Activated naive CD4-positive, alpha-beta T cell treated with anti-CD3 and anti-CD28 coated beads, Interleukin-2, amount 50 U/mL, for 24 hours (primary cell): ENCODE results near the gene TP53RK.

ENCODE experiments used
- H3K27ac Mint-ChIP-seq: one replicate; pipeline ENCODE4 v1.8.0; 2021; ENCODE audit warnings: mild to moderate bottlenecking, mixed read lengths
- H3K27me3 Mint-ChIP-seq: one replicate; pipeline ENCODE4 v1.8.0; 2021; ENCODE audit warnings: mixed read lengths
- H3K36me3 Mint-ChIP-seq: one replicate; pipeline ENCODE4 v1.8.0; 2021; ENCODE audit warnings: mixed read lengths
- H3K4me1 Mint-ChIP-seq: one replicate; pipeline ENCODE4 v1.8.0; 2021; ENCODE audit warnings: mixed read lengths
- H3K4me3 Mint-ChIP-seq: one replicate; pipeline ENCODE4 v1.8.0; 2021; ENCODE audit warnings: mild to moderate bottlenecking, mixed read lengths
- H3K9me3 Mint-ChIP-seq: one replicate; pipeline ENCODE4 v1.8.0; 2021; ENCODE audit warnings: mixed read lengths

Gene TP53RK

DNA sequence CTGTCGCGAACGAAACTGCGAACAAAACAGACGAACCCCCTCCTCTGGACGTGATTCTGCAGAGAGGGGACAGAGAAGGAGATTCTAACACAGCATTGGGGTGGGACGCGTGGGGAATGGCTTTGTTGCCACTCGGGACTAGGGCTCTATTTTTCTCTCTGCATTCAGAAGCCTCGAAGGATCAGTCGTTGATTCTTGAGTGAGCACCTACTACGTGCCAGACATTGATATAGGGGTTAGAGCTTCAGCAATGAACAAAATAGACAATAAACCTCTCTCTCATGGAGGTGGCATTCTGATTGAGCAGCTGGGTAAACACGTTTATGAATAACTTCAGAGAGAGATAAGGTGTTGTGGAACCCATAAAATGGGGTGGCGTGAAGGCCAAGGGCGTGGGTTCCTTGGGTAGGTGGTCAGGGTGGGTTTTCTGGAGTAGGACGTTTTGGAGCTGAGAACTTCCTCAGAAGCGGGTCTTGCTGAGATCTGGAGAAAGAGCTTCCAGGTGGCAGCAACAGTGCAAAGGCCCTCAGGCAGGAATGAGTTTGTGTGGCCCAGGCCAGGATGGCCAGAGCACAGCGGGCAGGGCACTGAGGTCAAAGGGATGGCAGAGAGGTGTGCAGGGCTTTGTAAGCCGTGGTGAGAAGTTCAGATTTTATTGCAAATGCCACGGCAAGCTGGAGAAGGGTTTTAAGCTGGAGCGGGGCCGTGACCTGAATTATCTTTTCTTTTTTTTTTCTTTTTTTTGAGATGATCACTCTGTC, 21.1 kb upstream of the TP53RK start:
- peaks cover 42% of the 10 kb centered on the region for H3K27me3 Mint-ChIP-seq
- peak overlapping the region; percentile 33 for H3K27ac Mint-ChIP-seq

DNA sequence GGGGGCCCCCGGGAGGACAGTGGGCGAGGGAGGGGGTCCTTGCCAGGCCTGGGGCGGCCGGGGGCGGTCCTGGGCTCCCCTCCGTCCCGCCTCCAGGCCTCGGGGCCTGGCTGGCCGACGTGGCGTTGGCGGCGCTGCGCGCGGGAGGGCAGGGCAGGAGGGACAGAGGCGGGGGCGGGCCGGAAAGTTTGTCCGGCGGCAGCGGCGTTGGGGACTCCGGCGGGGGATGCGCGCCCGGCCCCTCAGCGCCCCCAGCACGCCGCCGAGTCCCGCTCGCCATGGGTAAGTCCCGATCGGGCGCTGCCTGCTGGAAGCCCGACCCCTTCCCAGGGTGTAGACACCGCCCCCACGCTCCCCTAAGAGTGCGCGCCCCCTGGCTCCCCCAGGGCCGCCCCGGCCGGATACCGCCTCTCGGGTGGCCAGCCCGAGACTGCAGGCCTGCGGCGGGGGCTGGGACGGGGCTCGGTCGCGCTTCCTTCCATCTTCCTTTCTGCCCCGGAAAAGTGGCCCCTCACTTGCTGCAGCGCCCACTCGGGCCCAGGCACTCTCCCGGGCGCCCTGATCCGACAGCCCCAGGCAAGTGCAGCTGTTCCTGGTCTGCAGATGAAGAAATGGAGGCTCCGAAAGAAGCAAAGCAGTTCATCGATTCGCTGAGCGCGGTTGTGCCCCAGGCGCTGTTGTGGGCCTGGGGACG, 20.4 kb upstream of the TP53RK start, which contains the start of gene SLC2A10:
TSS of gene SLC2A10 (plus strand) at position 191 of the 694 bp plus-strand sequence. CDS start at position 279, 88 bp downstream.
- H3K36me3 Mint-ChIP-seq: peaks cover 2% of the 10 kb centered on the region
- H3K4me1 Mint-ChIP-seq: peaks cover 11% of the 10 kb centered on the region
- peak within 1 kb of the TSS; percentile 33 for H3K27ac Mint-ChIP-seq
- peak within 1 kb of the TSS; percentile 73 for H3K4me3 Mint-ChIP-seq
- H3K9me3 Mint-ChIP-seq: no peaks in the 10 kb centered on the region
- H3K27me3 Mint-ChIP-seq: peaks cover 39% of the 10 kb centered on the region

More for the DNA sequence above, 21.1 kb upstream of the TP53RK start:
- no peaks in the 10 kb centered on the region for H3K9me3 Mint-ChIP-seq
- peaks cover 11% of the 10 kb centered on the region for H3K4me1 Mint-ChIP-seq
- peak overlapping the region; percentile 73 for H3K4me3 Mint-ChIP-seq
- peaks cover 2% of the 10 kb centered on the region for H3K36me3 Mint-ChIP-seq

DNA sequence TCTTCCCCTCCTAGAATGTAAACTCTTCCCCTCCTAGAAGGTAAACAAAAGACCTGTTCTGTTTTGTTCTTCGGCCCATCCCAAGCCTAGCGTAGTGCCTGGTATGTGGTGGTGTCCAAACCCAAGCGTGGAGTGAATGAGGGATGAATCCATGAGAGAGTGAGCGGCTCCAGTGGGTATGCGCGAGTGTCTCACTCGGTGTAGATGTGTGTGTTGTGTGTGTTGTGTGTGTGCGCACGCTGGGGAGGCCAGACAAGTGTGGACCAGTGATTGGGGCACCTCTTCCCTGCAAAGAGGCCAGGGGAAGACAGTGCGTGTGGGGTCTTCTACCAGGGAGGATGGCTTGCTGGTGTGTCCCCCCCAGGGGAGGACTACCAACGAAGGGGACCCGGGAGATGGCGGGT, 19.8 kb upstream of the TP53RK start:
- H3K36me3 Mint-ChIP-seq: peaks cover 2% of the 10 kb centered on the region
- H3K4me3 Mint-ChIP-seq: peak overlapping the region; percentile 62
- no peaks in the 10 kb centered on the region for H3K9me3 Mint-ChIP-seq
- H3K27me3 Mint-ChIP-seq: peaks cover 38% of the 10 kb centered on the region
- H3K4me1 Mint-ChIP-seq: peaks cover 11% of the 10 kb centered on the region
- H3K27ac Mint-ChIP-seq: no peak overlapping the region

DNA sequence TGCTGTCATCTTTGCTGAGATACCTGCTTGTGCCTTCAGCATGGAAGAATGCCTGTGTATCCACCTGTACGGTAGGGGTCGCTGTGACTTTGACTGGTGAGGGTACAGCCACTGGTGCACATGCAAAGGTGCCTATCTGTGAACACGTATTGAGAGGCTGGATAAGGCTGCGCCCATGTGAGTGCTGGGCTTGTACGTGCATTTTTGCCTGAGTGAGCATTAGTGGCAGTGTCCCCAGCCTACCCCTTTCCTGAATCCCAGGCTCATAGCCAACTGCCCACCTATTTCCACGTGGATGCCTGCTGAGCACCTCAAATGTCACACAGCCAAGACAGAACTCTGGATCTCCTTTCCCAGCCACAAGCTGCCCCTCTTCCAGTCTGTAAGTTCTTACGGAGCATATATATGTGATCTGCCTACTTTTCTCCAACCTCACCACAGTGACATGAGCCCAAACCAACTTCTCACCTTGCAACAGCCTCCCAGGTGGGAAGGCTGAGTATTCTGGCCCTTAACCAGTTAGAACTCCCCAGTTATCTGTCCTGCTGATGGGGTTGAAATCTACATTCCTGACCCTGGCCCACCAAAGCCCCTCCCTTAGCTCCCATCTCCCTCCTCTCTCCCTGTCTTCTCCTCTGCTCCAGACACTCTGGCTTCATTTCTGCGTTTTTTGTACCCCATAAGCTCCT, 19.1 kb upstream of the TP53RK start:
- peaks cover 2% of the 10 kb centered on the region for H3K36me3 Mint-ChIP-seq
- no peaks in the 10 kb centered on the region for H3K9me3 Mint-ChIP-seq
- H3K4me3 Mint-ChIP-seq: peak overlapping the region; percentile 62
- peaks cover 41% of the 10 kb centered on the region for H3K27me3 Mint-ChIP-seq
- no peak overlapping the region for H3K27ac Mint-ChIP-seq
- peaks cover 11% of the 10 kb centered on the region for H3K4me1 Mint-ChIP-seq

DNA sequence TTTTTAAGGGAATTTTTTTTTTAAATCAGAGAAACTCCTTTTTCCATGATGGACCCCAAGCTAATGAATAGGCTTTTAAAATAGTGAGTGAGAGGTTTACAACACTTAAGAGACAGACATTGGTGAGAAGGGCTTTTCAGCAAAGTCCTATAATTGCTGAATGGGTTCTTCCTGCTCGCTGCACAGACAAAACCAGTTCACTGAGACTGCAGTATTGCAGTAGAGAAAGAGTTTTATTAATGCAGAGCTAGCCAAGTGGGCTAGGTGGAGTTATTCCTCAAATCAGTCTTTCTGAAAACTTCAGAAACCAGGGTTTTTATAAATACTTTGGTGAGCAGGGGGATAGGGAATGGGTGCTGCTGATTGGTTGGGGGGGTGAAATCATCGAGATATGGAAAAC, 17.0 kb upstream of the TP53RK start:
- Mint-ChIP-seq H3K36me3 (no peaks in the 10 kb centered on the region), H3K4me1 (peaks cover 11% of the 10 kb centered on the region), H3K27me3 (peaks cover 35% of the 10 kb centered on the region), H3K9me3 (no peaks in the 10 kb centered on the region), H3K4me3 (no peak overlapping the region), H3K27ac (no peak overlapping the region)

DNA sequence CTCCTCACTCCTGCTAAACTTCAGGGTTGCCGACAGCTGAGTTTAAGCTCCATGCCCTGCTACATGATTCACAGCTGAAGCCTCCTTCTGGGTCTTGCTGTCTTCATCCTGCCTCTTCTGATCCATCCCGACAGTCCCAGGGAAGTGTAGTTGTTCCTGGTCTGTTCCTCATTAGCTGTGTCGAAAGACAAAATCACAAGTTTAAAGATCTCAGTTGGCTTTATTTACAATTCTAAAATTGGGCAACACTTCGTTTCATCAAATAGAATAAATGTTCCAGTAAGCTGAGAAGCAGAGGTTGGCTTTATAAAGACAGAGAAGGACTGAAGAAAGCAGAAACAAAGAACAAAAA, 16.1 kb upstream of the TP53RK start:
- no peak overlapping the region for H3K4me3 Mint-ChIP-seq
- no peaks in the 10 kb centered on the region for H3K36me3 Mint-ChIP-seq
- no peak overlapping the region for H3K27ac Mint-ChIP-seq
- peaks cover 11% of the 10 kb centered on the region for H3K4me1 Mint-ChIP-seq
- no peaks in the 10 kb centered on the region for H3K9me3 Mint-ChIP-seq
- H3K27me3 Mint-ChIP-seq: peaks cover 34% of the 10 kb centered on the region

DNA sequence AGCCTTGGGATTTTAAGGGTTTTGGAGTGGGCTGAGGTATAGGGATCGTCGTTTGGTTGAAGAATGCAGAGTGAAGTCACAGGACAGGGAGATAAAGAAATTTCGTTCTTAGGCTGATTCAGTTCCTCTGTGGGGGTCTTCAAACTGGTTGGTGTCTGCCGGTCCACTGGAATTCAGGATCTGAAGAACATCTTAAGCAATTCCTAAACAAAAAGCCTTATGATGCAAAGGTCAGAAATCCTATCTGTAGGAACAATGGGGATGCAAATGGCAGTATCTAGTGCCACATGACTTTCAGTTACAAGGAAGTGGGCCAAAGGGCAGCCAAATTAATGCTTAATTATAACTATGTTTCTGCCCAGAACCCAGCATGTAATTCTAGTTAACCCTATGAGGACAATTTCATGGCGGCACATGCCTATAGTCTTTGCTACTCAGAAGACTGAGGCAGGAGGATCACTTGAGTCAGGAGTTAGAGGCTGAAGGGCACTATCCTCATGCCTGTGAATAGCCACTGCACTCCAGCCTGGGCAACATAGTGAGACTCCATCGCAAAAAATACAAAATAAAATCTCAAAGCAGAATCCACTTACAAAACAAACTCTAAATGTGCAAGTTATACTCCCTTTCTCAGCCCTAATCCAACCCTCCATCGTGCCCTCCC, 15.6 kb upstream of the TP53RK start:
- Mint-ChIP-seq H3K27ac (no peak overlapping the region), H3K9me3 (no peaks in the 10 kb centered on the region), H3K4me3 (no peak overlapping the region), H3K27me3 (peaks cover 30% of the 10 kb centered on the region), H3K4me1 (peaks cover 6% of the 10 kb centered on the region), H3K36me3 (no peaks in the 10 kb centered on the region)

DNA sequence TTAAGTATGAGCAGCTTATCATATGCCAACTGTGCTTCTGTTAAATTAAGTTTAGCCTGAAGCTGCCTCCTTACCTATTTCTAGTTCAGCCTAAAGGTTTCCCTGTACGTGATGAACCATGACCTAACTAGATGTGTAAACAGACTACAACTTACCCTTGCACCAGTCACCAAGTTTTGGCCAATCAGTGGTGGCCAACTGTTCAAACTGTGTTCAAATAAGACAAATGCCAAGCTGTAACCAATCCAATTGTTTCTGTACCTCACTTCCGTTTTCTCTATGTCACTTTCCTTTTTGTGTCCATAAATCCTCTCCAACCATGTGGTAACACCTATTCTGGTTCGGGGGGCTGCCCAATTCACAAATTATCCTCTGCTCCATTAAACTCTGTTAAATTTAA, 14.2 kb upstream of the TP53RK start:
- no peaks in the 10 kb centered on the region for H3K4me1 Mint-ChIP-seq
- no peak overlapping the region for H3K27ac Mint-ChIP-seq
- H3K9me3 Mint-ChIP-seq: no peaks in the 10 kb centered on the region
- no peaks in the 10 kb centered on the region for H3K36me3 Mint-ChIP-seq
- peaks cover 29% of the 10 kb centered on the region for H3K27me3 Mint-ChIP-seq
- H3K4me3 Mint-ChIP-seq: no peak overlapping the region

DNA sequence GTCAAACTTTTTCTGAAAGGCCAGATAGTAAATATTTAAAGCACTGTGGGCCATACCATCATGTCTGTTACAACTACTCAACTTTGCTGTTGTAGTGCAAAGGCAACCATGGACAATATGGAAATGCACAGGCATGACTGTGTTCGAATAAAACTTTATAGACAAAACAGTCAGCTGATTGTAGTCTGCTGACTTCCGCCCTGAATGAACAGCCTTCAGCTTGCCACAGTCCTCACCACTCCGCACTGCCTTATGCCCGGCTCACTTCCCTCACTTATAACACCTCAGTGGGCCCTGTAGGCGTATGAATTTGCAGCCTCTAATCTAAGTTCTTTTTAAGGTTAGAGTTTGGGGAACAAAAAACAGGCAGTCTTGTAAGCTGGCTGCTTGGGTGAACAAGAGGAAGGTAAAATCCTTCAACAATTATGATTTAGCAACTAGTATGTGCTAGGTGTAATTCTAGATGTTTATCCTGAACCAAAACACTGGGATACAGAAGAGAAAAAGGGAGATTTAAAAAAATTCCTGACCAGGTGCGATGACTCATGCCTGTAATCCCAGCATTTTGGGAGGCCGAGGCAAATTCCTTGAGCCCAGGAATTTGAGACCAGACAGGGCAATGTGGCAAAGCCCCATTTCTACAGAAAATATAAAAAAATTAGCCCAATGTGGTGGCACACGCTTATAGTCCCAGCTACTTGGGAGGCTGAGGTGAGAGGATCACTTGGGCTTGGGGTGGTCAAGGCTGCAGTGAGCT, 13.4 kb upstream of the TP53RK start:
- Mint-ChIP-seq H3K4me1 (no peaks in the 10 kb centered on the region), H3K9me3 (no peaks in the 10 kb centered on the region), H3K36me3 (no peaks in the 10 kb centered on the region), H3K27me3 (peaks cover 29% of the 10 kb centered on the region), H3K27ac (no peak overlapping the region), H3K4me3 (no peak overlapping the region)

DNA sequence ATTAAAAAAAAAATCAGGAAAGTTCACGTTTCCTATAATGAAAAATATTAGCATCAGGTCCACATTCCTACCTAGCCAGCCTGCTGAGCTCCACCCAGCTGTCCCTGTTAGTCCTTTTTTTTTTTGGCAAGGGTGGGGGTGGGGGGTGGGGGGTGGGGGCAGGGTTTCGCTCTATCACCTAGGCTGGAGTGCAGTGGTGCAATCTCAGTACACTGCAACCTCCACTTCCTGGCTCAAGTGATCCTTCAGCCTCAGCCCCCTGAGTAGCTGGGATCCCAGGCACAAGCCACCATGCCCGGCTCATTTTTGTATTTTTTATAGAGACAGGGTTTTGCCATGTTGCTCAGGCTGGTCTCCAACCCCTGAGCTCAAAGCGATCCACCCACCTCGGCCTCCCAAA, 12.7 kb upstream of the TP53RK start:
- Mint-ChIP-seq H3K9me3 (no peaks in the 10 kb centered on the region), H3K36me3 (no peaks in the 10 kb centered on the region), H3K27ac (no peak overlapping the region), H3K4me3 (no peak overlapping the region), H3K27me3 (peaks cover 27% of the 10 kb centered on the region), H3K4me1 (no peaks in the 10 kb centered on the region)

DNA sequence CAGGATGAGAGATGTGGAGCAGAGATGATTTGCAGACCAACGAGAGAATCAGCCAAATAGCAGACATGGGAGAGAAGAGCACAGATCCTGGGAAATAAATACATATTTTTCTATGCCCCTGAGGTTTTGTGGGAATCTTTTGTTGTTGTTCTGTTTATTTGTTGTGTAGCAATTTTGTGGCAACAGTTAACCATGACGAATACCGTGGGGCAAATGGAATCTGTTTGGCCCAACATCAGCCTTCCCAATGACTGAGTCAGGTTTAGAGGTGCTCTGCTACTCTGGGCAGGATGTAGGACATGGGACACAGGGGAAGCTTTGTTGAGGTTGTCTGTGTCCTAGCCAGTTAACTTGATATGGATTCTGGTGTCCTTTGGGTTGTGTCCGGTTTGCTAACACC, 12.3 kb upstream of the TP53RK start:
- H3K27ac Mint-ChIP-seq: no peak overlapping the region
- peaks cover 24% of the 10 kb centered on the region for H3K27me3 Mint-ChIP-seq
- H3K36me3 Mint-ChIP-seq: no peaks in the 10 kb centered on the region
- no peak overlapping the region for H3K4me3 Mint-ChIP-seq
- H3K9me3 Mint-ChIP-seq: no peaks in the 10 kb centered on the region
- no peaks in the 10 kb centered on the region for H3K4me1 Mint-ChIP-seq

DNA sequence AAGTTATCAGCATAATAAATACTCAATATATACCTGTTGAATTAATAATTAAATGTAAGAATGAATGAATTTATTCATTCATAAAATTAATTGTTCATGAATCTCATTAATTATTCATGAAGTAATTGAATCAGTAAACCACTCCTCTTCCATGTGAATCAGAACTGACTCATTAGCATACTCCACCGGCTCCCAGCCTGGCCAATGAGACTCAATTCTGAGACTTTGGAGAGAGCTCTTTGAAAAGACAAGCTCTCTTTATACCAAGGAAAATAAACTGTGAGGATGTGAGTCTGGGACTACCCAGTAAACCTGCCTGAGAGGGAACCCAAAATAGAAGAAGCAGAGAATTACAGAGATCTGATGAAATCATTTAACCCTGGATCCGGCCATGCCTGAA, 11.8 kb upstream of the TP53RK start:
- Mint-ChIP-seq H3K27me3 (peaks cover 23% of the 10 kb centered on the region), H3K9me3 (no peaks in the 10 kb centered on the region), H3K27ac (no peak overlapping the region), H3K4me1 (no peaks in the 10 kb centered on the region), H3K4me3 (no peak overlapping the region), H3K36me3 (no peaks in the 10 kb centered on the region)

DNA sequence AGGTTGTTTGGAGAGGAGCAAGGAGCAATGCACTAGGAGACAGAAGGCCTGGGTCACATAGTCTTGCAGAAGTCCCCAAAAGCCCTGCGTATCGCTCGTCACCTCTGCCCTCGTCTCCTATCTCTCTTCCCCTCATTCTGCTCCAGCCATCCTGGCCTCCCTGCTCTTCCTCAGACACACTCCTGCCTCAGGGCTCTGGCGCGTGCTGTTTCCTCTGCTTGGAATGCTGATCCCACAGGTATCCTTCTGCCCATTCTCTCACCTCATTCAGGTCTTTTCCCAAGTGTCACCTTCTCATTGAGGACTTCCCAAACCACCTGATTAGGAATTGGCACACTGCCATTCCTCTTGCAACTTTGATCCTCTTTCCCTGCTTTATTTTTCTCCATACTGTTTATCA, 11.2 kb upstream of the TP53RK start:
- H3K27me3 Mint-ChIP-seq: peaks cover 22% of the 10 kb centered on the region
- no peaks in the 10 kb centered on the region for H3K9me3 Mint-ChIP-seq
- H3K4me1 Mint-ChIP-seq: no peaks in the 10 kb centered on the region
- no peak overlapping the region for H3K4me3 Mint-ChIP-seq
- no peaks in the 10 kb centered on the region for H3K36me3 Mint-ChIP-seq
- no peak overlapping the region for H3K27ac Mint-ChIP-seq

DNA sequence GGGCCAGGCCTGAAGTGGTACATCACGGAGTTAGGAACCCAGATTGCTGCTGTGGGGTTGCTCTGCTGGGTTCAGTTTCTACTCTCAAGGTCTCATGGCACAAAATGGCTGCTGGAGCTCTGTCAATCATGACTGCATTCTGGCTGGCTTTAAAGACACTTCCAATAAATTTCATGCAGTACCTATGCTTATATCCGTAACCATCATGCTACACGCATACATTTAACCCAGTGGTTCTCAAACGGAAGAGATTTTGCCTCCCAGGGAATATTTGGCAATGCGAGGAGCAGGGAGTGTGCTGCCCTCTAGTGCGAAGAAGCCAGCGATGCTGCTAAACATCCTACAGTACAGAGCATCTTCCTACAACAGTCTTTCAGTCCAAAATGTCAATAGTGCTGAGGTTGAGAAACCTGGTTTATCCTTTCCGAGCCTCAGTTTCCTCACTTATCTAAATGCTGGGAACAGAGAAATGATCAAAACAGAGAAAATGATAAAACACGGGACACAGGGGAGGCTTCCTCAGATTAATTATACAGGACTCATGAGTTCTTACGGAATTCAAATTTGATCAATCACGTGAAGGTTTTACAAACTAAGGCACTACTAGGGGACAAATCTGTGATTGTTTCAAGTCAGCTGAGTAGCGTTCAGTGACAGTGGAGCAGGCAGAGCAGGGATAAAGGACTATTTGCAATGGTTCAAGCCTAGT, 10.6 kb upstream of the TP53RK start:
- peaks cover 21% of the 10 kb centered on the region for H3K27me3 Mint-ChIP-seq
- no peak overlapping the region for H3K27ac Mint-ChIP-seq
- peaks cover under 1% of the 10 kb centered on the region for H3K4me1 Mint-ChIP-seq
- H3K4me3 Mint-ChIP-seq: no peak overlapping the region
- no peaks in the 10 kb centered on the region for H3K36me3 Mint-ChIP-seq
- H3K9me3 Mint-ChIP-seq: no peaks in the 10 kb centered on the region
